Activated gamma-delta T cell treated with anti-CD3 and anti-CD28 coated beads, Interleukin-2, amount 50 U/mL, for 16 hours (primary cell): ENCODE results near the gene LSM2.
"Not testable (repeated sequence)": the region's sequence is repeated elsewhere in the genome, so short reads cannot be mapped to it uniquely, and the experiment has no call there.

ENCODE experiments used
- DNase-seq: peaks from one replicate; pipeline ENCODE4 v3.0.0-alpha.2; 2020; ENCODE audit warnings: low read depth

The LSM2 gene

GRCh38 chr6:31827286-31828079, 20.7 kb upstream of the LSM2 start, which contains the start of gene HSPA1B:
Gene HSPA1B, plus strand, starts transcription at chr6:31827738. Its CDS starts 213 bp downstream, at chr6:31827951.
- peak; percentile 75 for DNase-seq

DNA sequence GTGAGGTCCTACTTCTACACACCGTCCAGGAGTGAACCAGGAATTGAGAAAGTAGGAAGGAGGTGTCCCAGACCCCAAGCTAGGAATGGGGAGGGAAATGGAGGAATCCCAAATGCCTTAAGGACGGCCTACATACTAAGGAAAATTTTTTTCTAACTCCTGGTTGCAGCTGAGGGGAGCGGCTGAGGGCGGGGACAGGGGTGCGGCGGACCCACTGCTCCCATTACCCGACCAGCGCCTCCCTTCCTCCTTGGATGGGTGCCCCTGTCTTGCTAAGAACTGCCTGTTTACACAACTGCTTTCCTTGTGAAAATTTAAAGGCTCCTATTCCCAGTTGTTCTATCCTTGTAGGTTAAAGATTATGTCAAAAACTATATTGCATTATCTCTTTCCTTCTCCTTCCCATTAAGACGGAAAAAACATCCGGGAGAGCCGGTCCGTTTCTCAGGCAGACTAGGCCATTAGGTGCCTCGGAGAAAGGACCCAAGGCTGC, 20.1 kb upstream of the LSM2 start:
- no peak for DNase-seq

DNA sequence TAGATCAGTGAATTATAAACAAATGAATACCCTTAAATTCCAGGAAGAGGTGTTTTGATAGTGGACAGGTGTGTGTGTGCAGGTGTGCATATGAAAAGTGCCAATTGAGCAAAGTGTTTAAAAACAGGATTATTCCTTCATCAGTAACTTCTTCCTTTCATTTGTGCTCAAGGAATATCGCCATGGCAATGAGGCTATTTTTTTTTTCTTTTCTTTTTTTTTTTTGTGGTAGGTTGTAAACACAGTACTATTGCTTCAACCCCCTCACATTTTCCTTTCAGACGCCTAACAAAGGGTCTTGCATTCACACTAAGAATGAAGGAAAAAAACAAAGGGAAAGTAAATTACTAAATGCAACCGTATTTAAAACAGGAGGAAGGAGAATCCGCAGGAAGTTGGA, 18.8 kb upstream of the LSM2 start:
- no peak for DNase-seq

DNA sequence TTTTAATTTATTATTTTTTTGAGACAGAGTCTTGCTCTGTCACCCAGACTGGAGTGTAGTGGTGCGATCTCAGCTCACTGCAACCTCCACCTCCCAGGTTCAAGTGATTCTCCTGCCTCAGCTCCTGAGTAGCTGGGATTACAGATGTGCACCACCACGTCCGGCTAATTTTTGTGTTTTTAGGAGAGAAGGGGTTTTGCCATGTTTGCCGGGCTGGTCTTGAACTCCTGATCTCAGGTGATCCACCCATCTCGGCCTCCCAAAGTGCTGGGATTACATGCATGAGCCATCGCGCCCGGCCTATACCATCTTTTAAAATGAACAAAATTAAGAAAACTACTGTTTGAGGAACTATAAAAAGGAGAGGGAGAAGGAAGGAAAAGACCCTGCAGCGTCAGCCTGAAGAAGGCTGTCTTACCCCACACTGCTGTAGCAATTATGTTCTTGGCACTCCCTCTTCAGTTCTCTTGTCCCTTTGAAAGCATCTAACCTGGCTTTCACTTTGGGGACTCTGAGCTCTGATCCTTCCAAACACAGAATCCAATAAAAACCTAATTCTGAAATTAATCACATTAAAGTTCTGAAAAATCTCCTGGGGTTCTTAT, 16.9 kb upstream of the LSM2 start:
- not testable (repeated sequence) for DNase-seq

DNA sequence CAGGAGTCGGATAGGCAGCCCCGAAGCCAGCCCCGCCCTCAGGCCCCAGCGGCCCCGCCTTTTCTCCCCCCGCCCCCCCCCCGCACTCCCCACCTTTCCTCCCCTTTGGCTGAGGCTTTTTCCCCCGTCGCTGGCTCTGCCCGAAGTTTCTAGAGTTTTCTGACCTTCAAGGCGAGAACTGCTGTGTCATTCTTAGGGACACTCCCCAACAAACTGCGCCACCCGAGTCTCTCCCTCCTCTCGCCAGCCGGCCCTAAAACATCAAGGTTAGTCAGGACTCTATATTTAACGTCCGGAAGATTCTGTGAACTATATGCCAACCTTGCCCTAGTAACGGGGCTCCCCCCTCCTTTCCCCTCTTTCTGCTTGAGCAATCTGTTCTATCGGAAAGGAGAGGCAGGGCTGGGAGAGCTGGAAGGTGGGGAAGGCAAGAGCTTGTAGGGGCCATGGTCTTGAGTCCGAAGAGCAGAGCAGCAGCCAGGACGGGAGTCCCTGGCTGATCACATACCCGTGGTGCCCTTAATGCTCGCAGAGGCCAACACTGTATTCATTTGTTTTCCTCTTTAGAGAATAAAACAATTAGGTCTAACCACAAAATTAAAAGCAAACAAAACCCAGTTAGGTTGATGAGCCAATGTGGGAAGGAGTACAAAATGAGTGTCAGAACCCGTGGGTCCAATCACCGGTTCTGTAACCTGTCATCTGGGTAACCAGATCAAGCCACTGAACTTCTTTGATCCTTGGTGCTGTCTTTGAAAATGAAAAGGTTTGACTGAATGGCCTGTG, 15.5 kb upstream of the LSM2 start:
- DNase-seq = peak; percentile 42

- peak; percentile 35 for DNase-seq
These were observed 14.7 kb upstream of the LSM2 start for GRCh38 chr6:31821301-31822035.

- not testable (repeated sequence) for DNase-seq
These were observed 13.6 kb upstream of the LSM2 start for GRCh38 chr6:31820399-31820798.

GRCh38 chr6:31819871-31820299, 13.1 kb upstream of the LSM2 start:
- DNase-seq = no peak

GRCh38 chr6:31817929-31818511, 11.3 kb upstream of the LSM2 start:
- not testable (repeated sequence) for DNase-seq

DNA sequence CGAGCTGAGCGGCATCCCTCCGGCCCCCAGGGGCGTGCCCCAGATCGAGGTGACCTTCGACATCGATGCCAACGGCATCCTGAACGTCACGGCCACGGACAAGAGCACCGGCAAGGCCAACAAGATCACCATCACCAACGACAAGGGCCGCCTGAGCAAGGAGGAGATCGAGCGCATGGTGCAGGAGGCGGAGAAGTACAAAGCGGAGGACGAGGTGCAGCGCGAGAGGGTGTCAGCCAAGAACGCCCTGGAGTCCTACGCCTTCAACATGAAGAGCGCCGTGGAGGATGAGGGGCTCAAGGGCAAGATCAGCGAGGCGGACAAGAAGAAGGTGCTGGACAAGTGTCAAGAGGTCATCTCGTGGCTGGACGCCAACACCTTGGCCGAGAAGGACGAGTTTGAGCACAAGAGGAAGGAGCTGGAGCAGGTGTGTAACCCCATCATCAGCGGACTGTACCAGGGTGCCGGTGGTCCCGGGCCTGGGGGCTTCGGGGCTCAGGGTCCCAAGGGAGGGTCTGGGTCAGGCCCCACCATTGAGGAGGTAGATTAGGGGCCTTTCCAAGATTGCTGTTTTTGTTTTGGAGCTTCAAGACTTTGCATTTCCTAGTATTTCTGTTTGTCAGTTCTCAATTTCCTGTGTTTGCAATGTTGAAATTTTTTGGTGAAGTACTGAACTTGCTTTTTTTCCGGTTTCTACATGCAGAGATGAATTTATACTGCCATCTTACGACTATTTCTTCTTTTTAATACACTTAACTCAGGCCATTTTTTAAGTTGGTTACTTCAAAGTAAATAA, 10.6 kb upstream of the LSM2 start:
- not testable (repeated sequence) for DNase-seq

DNA sequence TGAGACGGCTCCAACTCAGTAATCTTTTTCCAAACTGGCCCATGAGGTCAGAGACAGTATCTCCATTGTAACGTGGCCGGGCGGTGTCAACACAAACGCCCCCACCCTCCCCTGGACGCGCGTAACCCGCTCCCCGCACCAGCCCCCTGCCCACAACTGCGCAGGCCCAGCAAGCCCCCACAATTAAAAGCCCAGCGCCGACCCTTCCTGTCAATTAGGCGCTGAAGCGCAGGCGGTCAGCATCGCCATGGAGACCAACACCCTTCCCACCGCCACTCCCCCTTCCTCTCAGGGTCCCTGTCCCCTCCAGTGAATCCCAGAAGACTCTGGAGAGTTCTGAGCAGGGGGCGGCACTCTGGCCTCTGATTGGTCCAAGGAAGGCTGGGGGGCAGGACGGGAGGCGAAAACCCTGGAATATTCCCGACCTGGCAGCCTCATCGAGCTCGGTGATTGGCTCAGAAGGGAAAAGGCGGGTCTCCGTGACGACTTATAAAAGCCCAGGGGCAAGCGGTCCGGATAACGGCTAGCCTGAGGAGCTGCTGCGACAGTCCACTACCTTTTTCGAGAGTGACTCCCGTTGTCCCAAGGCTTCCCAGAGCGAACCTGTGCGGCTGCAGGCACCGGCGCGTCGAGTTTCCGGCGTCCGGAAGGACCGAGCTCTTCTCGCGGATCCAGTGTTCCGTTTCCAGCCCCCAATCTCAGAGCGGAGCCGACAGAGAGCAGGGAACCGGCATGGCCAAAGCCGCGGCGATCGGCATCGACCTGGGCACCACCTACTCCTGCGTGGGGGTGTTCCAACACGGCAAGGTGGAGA, 8.5 kb upstream of the LSM2 start, which contains the start of the genes HSPA1A and HSPA1L:
HSPA1A (plus strand) TSS at position 519 of the 814 bp plus-strand sequence; CDS start at position 733, 214 bp downstream.
HSPA1L (minus strand) TSS at position 259 of the 814 bp plus-strand sequence. CDS start 3,311 bp downstream, outside the sequence.
- DNase-seq = no peak

DNA sequence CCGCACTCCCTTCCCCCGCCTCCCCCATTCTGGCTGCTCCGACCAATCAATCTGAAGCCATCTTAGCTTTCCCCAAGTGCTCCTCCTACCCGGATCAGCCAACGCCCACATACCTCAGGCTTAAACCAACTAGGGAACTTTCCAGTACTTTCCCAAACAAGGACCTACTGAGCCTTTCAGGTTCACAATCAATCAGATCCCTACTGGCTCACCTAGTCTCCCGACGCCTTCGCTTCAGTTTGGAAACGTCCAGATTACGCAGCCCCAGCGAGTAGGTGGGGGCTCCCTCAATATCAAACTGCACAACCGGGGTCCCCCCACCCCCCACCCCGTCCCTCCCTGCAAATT, 7.9 kb upstream of the LSM2 start:
- DNase-seq = peak; percentile 43

DNA sequence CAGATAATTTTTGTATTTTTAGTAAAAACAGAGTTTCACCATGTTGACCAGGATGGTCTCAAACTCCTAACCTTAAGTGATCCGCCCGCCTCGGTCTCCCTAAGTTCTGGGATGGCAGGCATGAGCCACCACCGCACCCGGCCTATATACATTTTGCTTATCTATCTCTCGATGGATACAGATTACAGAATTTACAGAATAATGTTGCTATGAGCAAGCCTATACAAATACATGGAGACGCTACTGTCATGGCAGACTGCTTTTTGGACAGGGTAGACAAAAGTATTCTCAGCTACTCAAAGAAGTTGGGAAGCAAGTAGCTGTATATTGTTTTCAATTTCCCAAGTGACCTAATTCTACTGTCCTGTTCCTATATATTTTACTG, 6.7 kb upstream of the LSM2 start:
- DNase-seq = no peak

GRCh38 chr6:31811645-31812044, 4.9 kb upstream of the LSM2 start:
- no peak for DNase-seq

DNA sequence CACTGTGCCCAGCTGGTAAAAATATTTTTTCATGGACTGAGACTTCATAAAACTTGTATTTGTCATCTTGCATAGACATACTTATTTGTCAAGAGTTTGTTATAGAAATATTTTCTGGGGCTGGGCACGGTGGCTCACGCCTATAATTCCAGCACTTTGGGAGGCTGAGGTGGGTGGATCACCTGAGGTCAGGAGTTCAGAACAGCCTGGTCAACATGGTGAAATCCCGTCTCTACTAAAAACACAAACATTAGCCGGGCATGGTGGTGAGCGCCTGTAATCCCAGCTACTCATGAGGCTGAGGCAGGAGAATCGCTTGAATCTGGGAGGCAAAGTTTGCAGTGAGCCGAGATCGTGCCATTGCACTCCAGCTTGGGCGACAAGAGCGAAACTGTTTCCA, 1.8 kb upstream of the LSM2 start:
- DNase-seq = not testable (repeated sequence)

DNA sequence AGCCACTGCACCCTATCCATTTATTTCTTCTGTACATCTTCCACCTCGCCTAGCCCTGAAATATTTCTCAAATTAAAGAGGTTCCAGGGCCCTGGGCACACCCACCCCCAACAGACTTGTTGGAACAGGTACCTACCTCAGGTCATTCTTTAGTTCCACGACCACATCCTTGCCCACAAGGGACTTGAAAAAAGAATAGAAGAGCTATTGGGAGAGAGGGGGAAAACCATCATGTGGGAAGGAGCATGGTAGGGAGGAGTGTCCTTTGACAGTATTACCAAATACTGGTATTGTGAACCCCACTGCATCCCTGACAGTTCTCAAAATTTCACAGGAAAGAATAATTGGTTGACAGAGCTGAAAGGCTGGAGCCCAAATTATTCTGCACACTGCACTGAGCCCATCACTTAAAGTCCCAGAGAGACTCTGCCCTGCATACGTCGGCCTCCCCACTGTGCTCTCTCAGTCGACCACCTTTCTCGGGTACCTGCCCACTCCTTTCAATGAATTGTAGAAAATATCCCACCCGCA, 762 bp downstream of the LSM2 start:
- DNase-seq = no peak

- DNase-seq = not testable (repeated sequence)
These were observed 5.5 kb downstream of the LSM2 start for GRCh38 chr6:31801031-31801927.

DNA sequence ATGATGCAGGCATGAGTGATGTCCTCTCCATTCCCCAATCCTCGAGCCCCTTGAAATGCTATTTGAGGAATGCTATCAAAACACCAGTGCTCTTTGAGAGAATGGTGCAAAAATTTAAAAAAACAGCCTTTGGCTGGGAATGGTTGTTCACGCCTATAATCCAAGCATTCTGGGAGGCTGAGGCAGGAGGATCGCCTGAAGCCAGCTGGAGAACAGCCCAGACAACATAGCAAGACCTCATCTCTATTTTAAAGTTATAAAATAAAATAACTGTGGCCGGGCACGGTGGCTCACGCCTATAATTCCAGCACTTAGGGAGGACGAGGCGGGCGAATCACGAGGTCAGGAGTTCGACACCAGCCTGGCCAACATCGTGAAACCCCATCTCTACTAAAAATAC, 7.0 kb downstream of the LSM2 start:
- no peak for DNase-seq
